Mammary epithelial cell (primary cell): ENCODE results near the gene TMEM94.

Experiments
- CTCF ChIP-seq, 2 donors: IDR thresholded peaks in 1 of 2; conservative IDR thresholded peaks in 1 of 2; 2 replicates each; pipeline ENCODE4 v1.5.1; 2011 to 2012; ENCODE audit warnings: inconsistent platforms in 2 of 2, low read length in 2 of 2, mild to moderate bottlenecking in 2 of 2, control low read depth in 1 of 2, low read depth in 1 of 2; ENCODE audit not compliant: insufficient read depth in 1 of 2; ENCODE audit errors: extremely low read depth in 1 of 2
- EZH2 ChIP-seq: IDR thresholded peaks from 2 replicates; pipeline ENCODE4 v1.6.1; 2012; ENCODE audit warnings: low read length, inconsistent platforms, borderline replicate concordance

GRCh38 chr17:75407655-75408352 lies 48.6 kb upstream of the TMEM94 start:
- TF ChIP-seq EZH2 (no peak), CTCF (conservative IDR thresholded peaks at IDR 0.05 in 1 of 2, IDR thresholded peaks at IDR 0.05 in 1 of 2; ENCODE audit: extremely low read depth in 1 of 2, insufficient read depth in 1 of 2, low read depth in 1 of 2, low read length in 2 of 2) (no peak)
